ENCODE measurements around the gene SCAMP2. TPM values are rescaled to one million over a fixed set of nuclear protein-coding genes. Genes with fewer than 3 reads are reported as not detected.

SCAMP2 gene
- total and polyA plus RNA-seq, 2 of the 13 experiments (the other 11 are each of a cell fraction or from before 2014, with no cell fraction given): 34.8 to 121 TPM

DNA sequence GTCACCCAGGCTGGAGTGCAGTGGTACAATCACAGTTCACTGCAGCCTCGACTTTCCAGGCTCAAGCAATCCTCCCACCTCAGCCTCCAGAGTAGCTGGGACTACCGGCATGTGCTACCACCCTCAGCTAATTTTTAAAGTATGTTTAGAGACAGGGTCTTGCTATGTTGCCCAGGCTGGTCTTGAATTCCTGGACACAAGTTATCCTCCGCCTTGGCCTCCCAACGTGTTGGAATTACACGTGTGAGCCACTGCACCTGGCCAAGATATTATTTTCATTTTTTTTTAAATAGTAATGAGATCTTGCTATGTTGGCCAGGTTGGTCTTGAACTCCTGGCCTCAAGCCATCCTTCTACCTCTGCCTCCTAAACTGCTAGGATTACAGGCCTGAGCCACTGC is 12.3 kb upstream of the SCAMP2 start:
- DNase-seq (ENCODE audit: low spot score) (no peak), ATAC-seq (no peak), FAIRE-seq (no peak)
- Histone ChIP-seq H3K27ac (ENCODE audit: extremely low read length, insufficient read depth, low read length) (no peak overlapping the region), H2AFZ (ENCODE audit: low read length) (no peak overlapping the region), H3K9me3 (ENCODE audit: low read length) (no peaks in the 10 kb centered on the region), H3K9ac (ENCODE audit: insufficient read depth, low read depth, low read length) (no peak overlapping the region), H3K27me3 (ENCODE audit: control insufficient read depth in 1 of 2, insufficient read depth in 2 of 2, low read length in 2 of 2) (peaks cover 0 to 9% of the 10 kb centered on the region in 2 experiments; a peak in 1 of 5 replicates), H3K79me2 (ENCODE audit: insufficient read depth, low read length) (peaks cover 6% of the 10 kb centered on the region), H3K4me3 (replicated peaks in 1 of 3; ENCODE audit: insufficient read depth in 1 of 3, low read depth in 2 of 3, low read length in 3 of 3) (no peak overlapping the region), H3K4me1 (ENCODE audit: insufficient read depth, low read length) (peaks cover 33% of the 10 kb centered on the region), H3K36me3 (replicated peaks in 1 of 2; ENCODE audit: control insufficient read depth in 1 of 2, insufficient read depth in 2 of 2, low read length in 2 of 2) (no peaks in the 10 kb centered on the region), H3K4me2 (ENCODE audit: low read depth, low read length) (no peak overlapping the region), H4K20me1 (ENCODE audit: insufficient read depth, low read length) (no peaks in the 10 kb centered on the region)
- TF ChIP-seq ZNF121 (CRISPR knock-in tag; IDR thresholded peaks at IDR 0.05): 0 out of 2 replicates have a peak, but pooled peaks have one; percentile 15
- no peak for TF ChIP-seq TMF1 (CRISPR knock-in tag; IDR thresholded peaks at IDR 0.05; ENCODE audit: low read depth)
- in situ Hi-C loops (cut with HindIII; ENCODE audit: extremely low pct_ligation_motif_present, low pct_unique_long_range_greater_than_20kb) (no loop called here), intact Hi-C loops (cut with micrococcal nuclease; ENCODE audit: unreplicated experiment) (no loop called here)
- ChIA-PET POLR2A (no interaction called here), CTCF (ENCODE audit: low intra/inter-chr PET ratio, low total read pairs) (no interaction called here)
- BruUV-seq (replicated peaks): no TSS peak
- 59% methylated on average over 5 of the region's 5 CpGs for WGBS (ENCODE audit: low lambda C conversion rate)

DNA sequence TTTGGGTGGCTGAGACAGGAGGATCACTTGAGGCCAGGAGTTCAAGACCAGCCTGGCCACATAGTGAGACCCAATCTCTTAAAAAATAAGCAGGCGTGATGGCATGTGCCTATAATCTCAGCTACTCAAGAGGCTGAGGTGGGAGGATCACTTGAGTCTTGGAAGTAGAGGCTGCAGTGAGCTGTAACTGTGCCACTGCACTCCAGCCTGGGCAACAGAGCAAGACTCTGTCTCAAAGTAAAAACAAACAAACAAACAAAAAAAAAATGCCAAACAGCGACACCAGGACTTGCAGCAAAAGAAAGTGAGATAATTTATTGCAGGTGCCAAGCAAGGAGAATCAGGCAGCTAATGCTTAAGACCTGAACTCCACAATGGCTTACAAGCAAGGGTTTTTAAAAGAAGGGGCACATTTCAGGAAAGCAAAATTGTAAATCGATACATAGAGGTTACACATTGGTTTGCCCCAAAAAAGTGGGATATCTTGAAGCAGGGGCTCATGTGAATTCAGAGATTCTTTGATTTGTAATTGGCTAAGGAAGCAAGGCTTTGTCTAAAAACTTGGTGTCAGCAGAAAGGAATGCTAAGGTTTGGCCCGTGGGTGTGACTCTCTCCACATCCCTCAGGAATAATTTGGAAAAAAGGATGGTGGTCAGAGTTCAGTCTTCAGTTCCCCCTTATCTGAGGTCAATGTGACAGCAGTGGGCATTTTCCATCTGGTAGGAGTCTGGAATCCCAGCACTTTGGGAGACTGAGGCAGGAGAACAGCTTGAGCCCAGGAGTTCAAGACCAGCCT is 11.5 kb upstream of the SCAMP2 start:
- ChIA-PET CTCF (ENCODE audit: low intra/inter-chr PET ratio, low total read pairs) (no interaction called here), POLR2A (interaction anchor here (0.9 to 1.8 kb wide), 2 partner anchors 11 to 22 kb away, joined by 4 to 5 read pairs; partner anchors contain the start of gene FAM219B)
- no peak for FAIRE-seq
- Histone ChIP-seq H3K9me3 (ENCODE audit: low read length) (no peaks in the 10 kb centered on the region), H3K4me1 (ENCODE audit: insufficient read depth, low read length) (peaks cover 33% of the 10 kb centered on the region), H3K9ac (ENCODE audit: insufficient read depth, low read depth, low read length) (no peak overlapping the region), H3K79me2 (ENCODE audit: insufficient read depth, low read length) (no peaks in the 10 kb centered on the region), H3K27ac (ENCODE audit: extremely low read length, insufficient read depth, low read length) (no peak overlapping the region), H3K4me2 (ENCODE audit: low read depth, low read length) (no peak overlapping the region; the same call in 1 of the 2 replicates), H3K27me3 (ENCODE audit: control insufficient read depth in 1 of 2, insufficient read depth in 2 of 2, low read length in 2 of 2) (peaks cover 0 to 9% of the 10 kb centered on the region in 2 experiments; a peak in 1 of 5 replicates), H3K36me3 (replicated peaks in 1 of 2; ENCODE audit: control insufficient read depth in 1 of 2, insufficient read depth in 2 of 2, low read length in 2 of 2) (no peaks in the 10 kb centered on the region), H2AFZ (ENCODE audit: low read length) (no peak overlapping the region), H3K4me3 (replicated peaks in 1 of 3; ENCODE audit: insufficient read depth in 1 of 3, low read depth in 2 of 3, low read length in 3 of 3) (no peak overlapping the region), H4K20me1 (ENCODE audit: insufficient read depth, low read length) (no peaks in the 10 kb centered on the region)
- 0 out of 2 replicates have a peak, but pooled peaks have one; percentile 17 for TF ChIP-seq ZNF121 (CRISPR knock-in tag; IDR thresholded peaks at IDR 0.05)
- no peak for TF ChIP-seq ZNF577 (CRISPR knock-in tag; IDR thresholded peaks at IDR 0.05; ENCODE audit: borderline replicate concordance, low read depth)
- TF ChIP-seq MAFK (conservative IDR thresholded peaks at IDR 0.05 in 1 of 2, IDR thresholded peaks at IDR 0.05 in 1 of 2; ENCODE audit: low read length in 2 of 2): peak; percentile 51 to 67
- peak; percentile 56 for TF ChIP-seq MAFF (IDR thresholded peaks at IDR 0.05; ENCODE audit: low read depth, low read length)
- no peak for ATAC-seq
- in situ Hi-C loops (cut with HindIII; ENCODE audit: extremely low pct_ligation_motif_present, low pct_unique_long_range_greater_than_20kb): no loop called here
- WGBS (ENCODE audit: low lambda C conversion rate): 31% methylated on average over 4 of the region's 4 CpGs
- intact Hi-C loops (cut with micrococcal nuclease; ENCODE audit: unreplicated experiment): no loop called here
- no peak for DNase-seq (ENCODE audit: low spot score)
- BruUV-seq (replicated peaks): no TSS peak

Measured in HepG2 (cell line).